Measurements from ENCODE around the gene ELMO1. TPM values are rescaled to one million over a fixed set of nuclear protein-coding genes. Genes with fewer than 3 reads are reported as not detected.

Gene ELMO1
- total RNA-seq, 1 experiment from 2014 or later = 1.1 TPM

GRCh38 chr7:36898186-36898585 lies 550.5 kb downstream of the ELMO1 start:
- no peaks in the 10 kb centered on the region for H3K9me2 ChIP-seq (ENCODE audit: insufficient read depth)
- no peak for ATAC-seq
- DNase-seq (ENCODE audit: low read depth, low spot score) = no peak
- TF ChIP-seq YY1 (IDR thresholded peaks at IDR 0.05; ENCODE audit: extremely low read depth, insufficient replicate concordance, low read depth, low read length) = no peak
- no peak for TF ChIP-seq FOSL1 (IDR thresholded peaks at IDR 0.05; ENCODE audit: low read depth)
- no peak for TF ChIP-seq SIN3A (IDR thresholded peaks at IDR 0.05; ENCODE audit: low read depth)
- no peak for TF ChIP-seq ZNF274 (IDR thresholded peaks at IDR 0.05; ENCODE audit: low read depth, low read length)
- TF ChIP-seq JUND (IDR thresholded peaks at IDR 0.05) = no peak
- no peak for TF ChIP-seq RAD21 (IDR thresholded peaks at IDR 0.05; ENCODE audit: low read depth)
- TF ChIP-seq, protein P1, sequence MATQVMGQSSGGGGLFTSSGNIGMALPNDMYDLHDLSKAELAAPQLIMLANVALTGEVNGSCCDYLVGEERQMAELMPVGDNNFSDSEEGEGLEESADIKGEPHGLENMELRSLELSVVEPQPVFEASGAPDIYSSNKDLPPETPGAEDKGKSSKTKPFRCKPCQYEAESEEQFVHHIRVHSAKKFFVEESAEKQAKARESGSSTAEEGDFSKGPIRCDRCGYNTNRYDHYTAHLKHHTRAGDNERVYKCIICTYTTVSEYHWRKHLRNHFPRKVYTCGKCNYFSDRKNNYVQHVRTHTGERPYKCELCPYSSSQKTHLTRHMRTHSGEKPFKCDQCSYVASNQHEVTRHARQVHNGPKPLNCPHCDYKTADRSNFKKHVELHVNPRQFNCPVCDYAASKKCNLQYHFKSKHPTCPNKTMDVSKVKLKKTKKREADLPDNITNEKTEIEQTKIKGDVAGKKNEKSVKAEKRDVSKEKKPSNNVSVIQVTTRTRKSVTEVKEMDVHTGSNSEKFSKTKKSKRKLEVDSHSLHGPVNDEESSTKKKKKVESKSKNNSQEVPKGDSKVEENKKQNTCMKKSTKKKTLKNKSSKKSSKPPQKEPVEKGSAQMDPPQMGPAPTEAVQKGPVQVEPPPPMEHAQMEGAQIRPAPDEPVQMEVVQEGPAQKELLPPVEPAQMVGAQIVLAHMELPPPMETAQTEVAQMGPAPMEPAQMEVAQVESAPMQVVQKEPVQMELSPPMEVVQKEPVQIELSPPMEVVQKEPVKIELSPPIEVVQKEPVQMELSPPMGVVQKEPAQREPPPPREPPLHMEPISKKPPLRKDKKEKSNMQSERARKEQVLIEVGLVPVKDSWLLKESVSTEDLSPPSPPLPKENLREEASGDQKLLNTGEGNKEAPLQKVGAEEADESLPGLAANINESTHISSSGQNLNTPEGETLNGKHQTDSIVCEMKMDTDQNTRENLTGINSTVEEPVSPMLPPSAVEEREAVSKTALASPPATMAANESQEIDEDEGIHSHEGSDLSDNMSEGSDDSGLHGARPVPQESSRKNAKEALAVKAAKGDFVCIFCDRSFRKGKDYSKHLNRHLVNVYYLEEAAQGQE (IDR thresholded peaks at IDR 0.05; ENCODE audit: low read depth) = no peak
- H3K9ac ChIP-seq (ENCODE audit: low read length) = no peak overlapping the region
- RAD21 ChIA-PET (ENCODE audit: low non-redundant PET in 1 of 2, low total read pairs in 2 of 2, uncharacterized antibody in 2 of 2, unreplicated experiment in 2 of 2) = no interaction called here
- H2AFZ ChIP-seq (ENCODE audit: low read depth, low read length, poor library complexity, severe bottlenecking) = no peak overlapping the region
- no peaks in the 10 kb centered on the region for H3K27me3 ChIP-seq (ENCODE audit: insufficient read depth, low read length)
- POLR2A ChIA-PET = no interaction called here
- CTCF ChIA-PET = no interaction called here
- H3K36me3 ChIP-seq (ENCODE audit: control insufficient read depth in 1 of 2, insufficient read depth in 2 of 2, low read length in 2 of 2) = no peaks in the 10 kb centered on the region
- intact Hi-C loops (cut with micrococcal nuclease) = no loop called here
- BruUV-seq (replicated peaks) = no TSS peak
- H4K20me1 ChIP-seq (ENCODE audit: insufficient read depth) = no peaks in the 10 kb centered on the region
- no peak overlapping the region for H3K4me2 ChIP-seq (ENCODE audit: low read length)
- no peaks in the 10 kb centered on the region for H3K79me2 ChIP-seq (ENCODE audit: insufficient read depth, low read length)
- no peak overlapping the region for H3K27ac ChIP-seq (ENCODE audit: low read depth, low read length)
- H3K4me1 ChIP-seq (ENCODE audit: control insufficient read depth in 1 of 2, insufficient read depth in 2 of 2, low read length in 2 of 2) = no peaks in the 10 kb centered on the region
- no peak overlapping the region for H3K4me3 ChIP-seq (replicated peaks in 1 of 2; ENCODE audit: low read depth in 1 of 2, low read length in 2 of 2)
- H3K9me3 ChIP-seq (ENCODE audit: control insufficient read depth in 1 of 2, insufficient read depth in 1 of 2, low read depth in 1 of 2, low read length in 2 of 2) = no peaks in the 10 kb centered on the region
